HG02870 (cell line): ENCODE measurements around the gene C2CD2.
"Not testable (repeated sequence)": the region's sequence is repeated elsewhere in the genome, so short reads cannot be mapped to it uniquely, and the experiment has no call there.

ENCODE experiments used
- ATAC-seq: cut with Tn5 transposase; IDR thresholded peaks from one replicate; pipeline ENCODE4 v1.9.1; 2021; ENCODE audit warnings: mild to moderate bottlenecking, moderate library complexity; ENCODE audit not compliant: unreplicated experiment

C2CD2 gene

DNA sequence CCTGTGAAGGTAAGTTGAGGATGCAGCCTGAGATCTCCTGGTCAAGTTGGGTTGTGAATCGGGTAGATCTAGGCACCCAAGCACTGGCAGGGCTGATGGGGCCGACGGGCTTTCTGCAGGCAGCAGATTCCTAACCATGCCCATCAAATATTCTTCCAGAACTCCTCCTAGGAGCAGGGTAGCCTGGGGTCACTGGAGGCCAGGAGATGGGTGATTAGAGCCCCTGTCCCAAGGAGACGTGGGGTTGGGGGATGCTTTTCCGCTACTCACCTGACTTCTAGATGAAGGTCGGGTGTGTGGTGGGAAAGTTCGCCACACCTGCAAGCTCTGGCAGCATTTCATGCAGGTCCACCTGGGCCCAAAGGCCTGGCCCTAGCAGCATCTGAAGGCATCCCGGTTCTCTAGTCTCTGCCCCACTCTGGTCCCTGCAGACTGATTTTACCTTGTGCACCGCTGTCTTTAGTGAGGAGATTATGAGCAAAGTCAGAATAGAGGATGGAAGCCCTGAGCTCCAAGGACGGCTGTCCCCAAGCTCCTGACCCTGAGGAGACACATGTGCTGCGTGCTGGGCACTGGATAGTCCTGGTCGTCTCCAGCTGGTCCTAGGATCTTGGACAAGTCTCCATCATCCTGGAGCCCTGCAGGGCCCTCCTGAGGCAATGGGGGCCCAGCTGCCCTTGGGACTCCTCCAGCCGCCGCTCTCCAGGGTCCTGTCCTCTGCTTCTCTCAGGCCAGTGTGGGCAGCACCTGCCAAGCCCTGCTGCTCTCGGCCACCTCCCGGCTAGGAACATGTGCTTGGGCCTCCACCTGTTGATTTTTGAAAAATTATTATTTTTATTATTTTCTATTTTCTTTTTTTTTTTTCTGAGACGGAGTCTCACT, 21.8 kb upstream of the C2CD2 start:
- no peak for ATAC-seq

DNA sequence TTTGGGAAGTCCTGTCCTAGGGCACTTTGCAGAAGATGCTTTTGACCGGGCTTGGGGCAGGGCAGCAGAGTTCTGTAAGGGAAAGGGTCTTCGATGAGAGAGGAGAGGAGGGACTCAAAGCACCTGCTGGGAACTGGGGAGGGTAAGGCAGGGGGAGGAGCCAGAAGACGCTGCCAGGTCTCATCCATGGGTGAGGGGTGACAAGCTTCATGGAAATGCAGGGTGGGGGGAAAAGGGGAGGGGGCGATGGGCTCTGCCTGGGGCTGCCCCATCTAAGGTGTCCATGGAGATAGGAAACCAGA, 20.9 kb upstream of the C2CD2 start:
- no peak for ATAC-seq

DNA sequence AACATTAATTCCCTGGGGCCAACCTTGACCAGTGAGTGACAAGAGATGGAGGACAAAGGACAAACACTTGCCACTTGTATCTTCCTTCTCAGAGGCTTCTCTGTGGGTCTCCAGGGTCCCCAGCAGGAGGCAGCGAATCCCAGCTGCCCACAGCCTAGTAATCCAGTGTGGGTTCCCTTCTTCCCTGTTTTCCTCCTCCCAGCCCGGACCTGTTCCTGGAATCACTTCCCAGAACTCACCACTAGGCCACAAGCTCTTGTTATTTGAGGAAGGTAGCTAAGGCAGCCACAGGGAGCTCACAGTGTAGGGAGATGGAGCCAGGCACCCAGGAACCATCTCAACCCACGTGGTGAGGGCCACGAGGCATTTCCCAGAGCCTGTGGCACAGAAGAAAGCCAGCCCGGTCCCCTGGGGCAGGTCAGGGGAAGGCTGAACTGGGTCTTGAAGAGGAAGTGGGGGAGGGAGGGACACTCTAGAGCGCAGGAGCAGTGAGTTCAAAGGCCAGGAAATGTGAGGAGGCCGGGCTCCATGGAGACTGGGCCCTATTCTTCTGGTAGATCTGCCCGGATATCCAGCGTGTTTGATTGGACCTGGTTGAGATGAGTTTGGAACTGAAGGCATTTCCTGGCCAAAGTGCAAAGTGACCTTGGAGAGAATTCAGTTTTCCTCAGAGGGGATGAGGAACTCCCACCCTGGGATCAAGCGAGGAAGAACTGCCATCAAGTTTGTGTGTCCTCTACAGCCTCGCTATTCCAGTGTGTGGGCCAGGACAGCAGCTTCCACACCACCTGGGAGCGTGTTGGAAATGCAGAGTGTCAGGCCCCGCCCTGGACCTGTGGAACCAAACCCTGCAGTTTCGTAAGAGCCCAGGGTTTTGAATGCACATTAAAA, 20.3 kb upstream of the C2CD2 start:
- ATAC-seq = no peak

DNA sequence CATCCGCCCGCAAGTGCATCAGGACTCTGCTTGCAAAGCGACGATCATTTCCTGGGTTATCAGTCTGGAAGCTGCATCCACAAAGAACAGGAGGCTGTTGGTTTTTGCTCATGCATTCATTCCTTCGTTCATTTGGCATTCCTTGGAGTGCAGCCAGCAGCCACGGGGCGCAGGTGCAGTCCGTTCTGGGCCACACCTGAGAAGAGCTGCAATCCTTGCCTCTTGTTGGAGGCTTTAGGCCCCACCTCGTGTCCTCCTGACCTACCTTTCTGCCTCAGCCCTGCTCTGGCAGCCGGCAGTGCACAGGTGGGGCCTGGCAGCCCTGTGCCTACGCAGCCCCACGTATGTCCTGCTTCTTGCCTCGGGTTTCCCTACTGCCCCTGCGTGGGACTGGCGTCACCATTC, 19.6 kb upstream of the C2CD2 start:
- no peak for ATAC-seq

DNA sequence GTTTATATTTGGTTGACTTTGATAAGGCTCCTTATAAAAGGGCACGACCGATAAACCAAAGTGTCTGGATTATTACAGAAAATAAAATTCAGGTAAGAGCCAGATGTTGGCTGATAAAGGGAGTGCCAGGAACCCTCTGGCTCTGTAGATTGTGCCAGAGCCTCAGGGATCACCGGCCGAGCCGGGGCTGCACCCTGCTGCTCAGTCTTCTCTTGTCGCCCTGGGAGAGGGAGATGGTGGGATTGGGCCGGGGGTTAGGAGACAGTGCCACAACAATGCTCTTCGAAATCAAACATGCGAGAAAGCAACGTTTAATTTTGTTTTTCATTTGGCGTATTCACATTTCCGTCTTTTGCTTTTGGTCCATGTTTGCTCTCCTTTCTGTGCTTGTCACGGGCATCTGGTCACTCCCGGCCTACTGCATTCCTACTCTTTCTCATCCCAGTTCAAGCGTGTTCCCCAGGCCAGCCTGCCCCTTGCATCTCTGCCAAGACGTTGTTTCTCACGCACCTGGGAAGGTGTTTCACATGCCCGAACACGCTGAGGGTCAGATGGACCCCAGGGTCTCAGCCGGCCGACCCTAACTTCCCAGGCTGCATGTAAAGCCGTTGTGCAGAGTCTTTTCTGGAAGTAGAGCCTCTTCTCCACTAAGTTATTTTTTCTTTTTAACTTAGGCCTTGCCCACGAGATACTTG, 18.8 kb upstream of the C2CD2 start:
- ATAC-seq = no peak

DNA sequence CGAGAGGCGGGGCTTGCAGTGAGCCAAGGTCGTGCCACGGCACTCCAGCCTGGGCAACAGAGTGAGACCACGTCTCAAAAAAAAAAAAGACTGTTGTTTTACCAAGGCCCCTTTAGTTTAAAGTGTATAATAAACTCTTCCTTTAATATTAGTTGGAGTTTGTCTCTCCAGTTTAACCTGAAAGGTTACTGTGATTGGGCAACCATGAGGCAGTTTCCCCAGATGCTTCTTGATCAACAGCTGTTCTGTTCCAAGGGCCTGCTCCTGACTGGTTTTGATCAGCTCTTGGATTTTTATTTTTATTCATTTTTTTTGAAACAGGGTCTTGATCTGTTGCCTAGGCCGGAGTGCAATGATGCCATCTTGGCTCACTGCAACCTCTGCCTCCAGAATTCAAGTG, 18.1 kb upstream of the C2CD2 start:
- no peak for ATAC-seq

DNA sequence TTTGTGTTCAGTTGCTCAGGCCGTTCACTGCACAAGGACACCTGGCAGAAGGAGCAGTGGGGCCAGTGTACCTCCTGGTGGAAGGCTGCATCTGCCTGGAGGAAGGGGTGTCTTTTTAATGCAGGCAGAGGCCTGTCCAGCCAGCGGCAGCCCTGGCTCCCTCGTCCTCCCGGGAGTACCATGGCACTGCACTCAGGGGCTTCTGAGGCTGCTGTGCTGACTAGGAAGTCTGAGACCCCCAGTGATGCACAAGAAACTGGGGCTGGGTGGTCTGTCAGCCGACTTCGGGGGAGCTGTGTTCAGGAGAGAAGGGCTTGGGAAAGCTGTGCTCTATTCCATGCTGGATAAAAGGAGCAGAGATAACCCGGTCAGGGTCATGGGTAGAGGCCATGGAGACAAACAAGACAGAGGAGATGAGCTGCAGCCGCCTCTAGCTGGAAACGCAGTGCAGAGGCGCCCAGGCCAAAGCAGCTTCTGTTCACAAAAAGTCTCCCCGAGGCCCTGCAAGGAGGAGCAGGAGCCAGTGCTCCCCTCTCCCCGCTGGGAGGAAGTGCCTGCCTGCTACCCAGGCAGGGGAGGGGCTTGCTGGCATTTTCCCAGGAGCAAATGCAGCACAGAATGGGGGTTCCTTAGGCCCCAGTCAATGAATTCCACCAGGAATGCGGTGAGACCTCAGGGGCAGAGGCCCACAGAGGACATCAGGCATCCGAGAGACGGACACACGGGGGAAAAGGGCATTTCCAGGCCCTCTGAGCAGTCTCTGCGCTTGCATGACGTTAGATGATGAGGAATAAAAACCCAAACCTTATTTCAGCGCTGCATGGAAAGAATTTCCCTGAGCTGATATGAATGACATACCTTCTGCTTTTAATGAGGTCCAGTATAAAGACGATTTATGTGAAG, 17.2 kb upstream of the C2CD2 start:
- no peak for ATAC-seq

DNA sequence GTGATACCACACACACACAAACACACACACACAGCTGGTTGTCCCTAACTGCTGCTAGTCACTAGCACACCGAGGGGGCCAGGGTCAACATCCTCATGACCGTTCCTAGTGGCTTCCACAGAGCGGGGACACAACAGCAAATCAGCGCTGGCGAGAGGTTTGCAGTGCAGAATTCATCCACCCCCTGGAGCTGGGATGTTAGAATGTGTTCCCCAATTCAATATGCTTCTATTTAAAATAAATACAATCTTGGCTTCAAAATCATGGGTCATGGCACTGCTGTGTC, 16.2 kb upstream of the C2CD2 start:
- no peak for ATAC-seq

DNA sequence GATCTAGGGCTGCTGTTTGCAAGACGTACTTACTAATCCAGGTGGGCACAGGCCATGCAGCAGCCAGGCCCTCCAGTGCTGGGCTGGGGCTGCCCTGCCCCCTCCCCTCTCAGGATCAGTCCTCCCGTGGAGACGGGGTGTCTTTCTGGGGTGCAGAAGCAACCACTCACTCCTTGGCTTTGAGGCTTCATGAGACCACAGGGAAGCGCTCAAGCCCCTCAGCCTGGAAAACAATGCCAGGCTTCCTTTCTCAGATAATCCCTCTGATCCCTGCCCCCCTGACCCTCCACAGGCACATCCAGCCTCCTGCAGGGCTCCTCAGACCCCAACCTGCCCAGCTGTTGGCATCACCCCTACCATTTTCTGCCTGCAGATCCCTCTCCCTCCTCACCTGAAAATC, 13.9 kb upstream of the C2CD2 start:
- ATAC-seq = no peak

DNA sequence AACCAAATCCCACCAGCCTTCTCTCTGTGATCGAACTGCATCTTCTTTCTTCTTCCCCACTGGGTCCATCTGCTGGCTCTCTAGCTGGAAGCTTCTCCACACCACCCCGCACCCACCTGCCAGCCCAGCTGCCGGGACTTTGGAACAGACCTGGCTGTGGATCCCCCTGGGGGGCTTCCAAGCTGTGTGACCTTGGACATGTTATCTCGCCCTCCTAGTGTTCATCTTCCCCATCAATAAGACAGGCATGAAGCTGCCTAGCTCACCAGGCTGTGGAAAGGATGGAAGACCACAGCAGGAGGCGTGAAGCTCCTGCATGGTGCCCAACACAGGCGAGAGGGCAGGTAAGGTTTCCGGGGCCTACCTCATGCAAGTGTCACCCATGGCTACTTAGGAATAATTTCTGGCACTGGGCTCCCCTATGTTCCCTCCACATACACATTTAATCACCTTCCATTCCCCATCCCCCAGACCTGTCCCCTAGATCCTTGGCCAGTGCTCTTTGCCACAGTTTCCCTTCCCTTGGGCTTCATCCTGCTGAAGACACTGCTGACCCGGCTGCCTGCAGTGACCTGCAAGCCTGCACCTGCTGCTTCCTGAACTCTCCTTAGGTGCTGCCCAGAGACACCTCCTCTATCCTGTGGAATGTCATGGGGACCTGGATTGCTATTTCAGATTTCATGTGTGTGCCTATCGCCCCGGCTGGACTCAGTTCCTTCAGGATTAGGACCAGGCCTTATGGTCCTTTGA, 13.2 kb upstream of the C2CD2 start:
- no peak for ATAC-seq

DNA sequence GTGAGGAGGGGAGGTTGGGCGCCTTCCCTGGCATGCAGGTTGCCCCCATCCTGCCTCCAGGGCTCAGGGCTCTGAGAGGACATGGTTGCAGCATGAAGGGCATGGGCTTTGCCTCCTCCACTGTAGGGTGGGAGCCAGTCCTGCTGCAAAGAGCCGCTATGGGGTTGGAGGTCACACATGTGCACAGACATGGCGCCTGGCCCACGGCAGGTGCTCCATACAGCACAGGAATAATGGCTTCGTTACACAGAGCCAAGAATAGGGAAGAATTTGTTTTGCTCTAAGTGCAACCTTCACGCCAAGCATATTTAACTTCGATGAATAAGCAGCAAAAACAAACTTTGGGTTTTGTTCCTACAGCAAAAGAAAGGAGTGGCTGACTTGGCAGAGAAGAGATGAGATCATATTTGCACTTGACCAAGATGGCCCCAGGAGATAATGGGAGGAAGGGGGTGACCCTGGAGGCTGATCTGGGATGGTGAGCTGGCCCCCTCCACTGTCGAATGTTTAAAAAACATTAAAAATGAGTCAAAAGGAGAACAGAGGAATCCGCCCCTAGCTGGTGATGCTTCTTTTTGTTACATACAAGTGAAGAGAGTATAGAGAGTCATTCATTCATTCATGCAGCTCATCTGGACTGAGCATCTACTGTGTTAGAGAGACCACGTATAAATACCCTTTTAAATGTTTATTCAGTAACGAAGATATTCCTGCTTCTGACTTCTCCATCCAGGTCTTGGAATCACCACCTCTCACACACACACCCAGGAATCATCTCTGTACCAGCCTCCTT, 12.4 kb upstream of the C2CD2 start:
- ATAC-seq = no peak

DNA sequence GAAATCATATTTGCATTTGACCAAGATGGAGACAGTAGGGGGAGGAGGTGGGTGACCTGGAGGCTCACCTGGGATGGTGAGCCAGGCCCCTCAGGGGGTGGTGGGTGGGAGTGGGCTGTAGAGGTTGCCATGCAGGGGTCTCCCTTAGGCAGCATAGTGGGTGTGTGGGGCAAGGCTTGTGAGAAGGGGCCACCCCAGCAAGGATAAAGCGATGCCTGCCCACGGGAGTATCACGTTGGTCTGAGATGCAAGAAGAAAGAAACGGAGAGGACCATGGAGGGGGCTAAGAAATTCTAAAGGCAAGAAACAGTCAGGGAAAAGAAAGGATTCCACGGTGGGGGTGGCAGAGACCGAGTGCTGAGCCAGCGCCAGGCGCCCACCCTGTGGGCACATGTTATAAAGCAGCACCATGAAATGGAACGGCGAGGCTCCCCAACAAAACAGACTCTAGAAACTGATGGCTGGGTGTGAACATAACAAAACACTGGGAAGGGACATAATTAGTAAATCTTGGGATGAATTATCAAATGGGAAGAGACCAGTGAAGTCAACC, 11.7 kb upstream of the C2CD2 start:
- no peak for ATAC-seq

DNA sequence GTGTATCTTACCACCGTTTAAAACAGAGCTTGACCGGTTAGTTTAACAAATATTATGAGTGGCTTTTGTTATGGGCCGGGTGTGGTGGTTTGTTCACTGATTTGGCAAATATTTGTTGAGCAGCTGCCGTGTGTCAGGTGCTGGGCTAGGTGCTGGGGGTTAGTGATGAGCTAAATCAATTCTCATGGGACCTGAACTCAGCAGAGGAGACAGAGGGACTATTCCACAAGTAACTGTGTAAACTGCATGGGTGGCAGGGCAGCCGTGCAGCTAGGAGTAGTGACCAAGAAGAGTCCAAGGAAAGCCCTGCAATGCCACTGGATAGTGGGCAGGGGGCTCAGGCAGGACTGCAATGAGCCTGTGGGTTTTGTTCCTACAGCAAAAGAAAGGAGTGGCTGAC, 11.2 kb upstream of the C2CD2 start:
- no peak for ATAC-seq

DNA sequence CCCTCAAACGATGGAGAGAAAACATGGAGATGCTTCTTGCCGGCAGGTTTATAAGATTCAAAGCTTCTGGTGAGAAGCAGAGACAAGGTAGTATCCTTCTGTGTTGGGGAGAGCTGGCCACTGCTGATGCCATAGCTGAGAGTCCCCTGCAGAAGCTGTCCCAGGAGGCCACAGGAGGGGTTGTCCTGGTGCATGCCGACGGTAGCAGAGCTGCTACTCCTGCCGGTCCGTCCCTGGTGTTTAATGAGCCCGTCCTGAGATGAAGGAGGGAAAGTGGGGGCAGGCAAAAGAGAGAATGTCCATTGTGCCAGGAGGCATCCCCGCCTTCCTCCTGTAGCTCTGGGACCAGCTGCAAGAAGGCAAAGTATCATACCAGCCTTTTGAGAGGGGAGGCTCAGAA, 10.4 kb upstream of the C2CD2 start:
- ATAC-seq = no peak

DNA sequence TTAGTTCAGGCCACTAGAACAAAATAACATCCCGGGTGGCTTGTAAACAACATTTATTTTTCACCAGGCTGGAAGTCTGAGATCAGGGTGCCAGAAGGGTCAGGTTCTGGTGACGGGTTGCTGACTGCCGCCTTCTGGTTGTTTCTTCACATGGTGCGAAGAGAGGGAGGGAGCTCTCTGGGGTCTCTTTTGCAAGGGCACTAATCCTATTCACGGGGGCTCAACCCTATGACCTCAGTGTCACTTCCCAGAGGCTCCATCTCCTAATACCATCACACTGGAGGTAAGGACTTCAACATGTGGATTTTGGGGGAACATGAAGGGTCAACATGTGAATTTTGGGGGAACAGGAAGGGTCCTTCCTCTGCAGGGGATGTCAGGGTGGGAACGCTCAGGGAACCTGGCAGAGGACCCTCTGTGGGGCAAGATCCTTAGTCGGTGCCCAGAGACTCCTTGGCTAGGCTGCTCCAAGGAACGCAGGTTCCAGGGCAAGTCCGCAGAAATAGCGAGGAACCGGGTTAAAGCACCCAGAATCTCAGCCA, 8.7 kb upstream of the C2CD2 start:
- ATAC-seq = no peak

DNA sequence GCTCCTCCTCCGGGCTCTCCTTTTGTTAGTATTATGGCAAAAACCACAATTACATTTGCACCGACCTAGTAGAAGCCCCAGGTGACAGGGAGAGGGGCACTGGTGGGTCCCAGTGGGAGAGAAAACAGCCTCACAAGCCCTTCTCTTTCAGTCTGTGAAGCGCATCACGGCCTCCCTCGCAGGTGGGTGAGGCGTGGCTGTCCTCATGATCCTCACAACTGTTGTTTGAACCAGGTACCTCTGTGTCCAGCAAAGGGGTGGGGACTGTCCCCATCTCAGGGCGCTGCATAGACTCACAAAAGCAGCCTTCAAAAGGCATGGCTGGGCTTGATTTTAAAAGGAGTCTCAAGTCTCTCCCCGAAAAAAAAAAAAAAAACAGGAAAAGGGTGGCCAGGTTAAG, 7.9 kb upstream of the C2CD2 start:
- no peak for ATAC-seq

DNA sequence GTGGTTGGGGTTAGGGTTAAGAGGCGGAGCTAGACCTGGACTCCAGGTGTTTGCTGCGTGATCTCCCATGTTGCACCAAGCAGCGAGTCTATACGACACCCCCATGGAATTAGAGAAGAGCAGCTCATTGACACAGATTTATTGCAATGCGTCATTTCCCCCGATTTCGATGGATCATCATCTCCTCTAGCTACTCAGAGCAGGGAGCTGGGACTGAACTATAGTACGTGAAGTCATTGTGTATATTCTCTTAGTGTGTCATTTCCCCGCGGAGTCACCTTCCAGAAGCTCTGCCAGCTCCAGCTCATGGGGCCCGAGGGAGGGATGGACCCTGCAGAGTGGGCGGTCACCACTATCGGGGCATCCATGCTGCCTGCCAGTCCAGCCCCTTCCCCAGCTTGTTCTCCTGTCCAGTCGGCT, 7.5 kb upstream of the C2CD2 start:
- ATAC-seq = no peak

DNA sequence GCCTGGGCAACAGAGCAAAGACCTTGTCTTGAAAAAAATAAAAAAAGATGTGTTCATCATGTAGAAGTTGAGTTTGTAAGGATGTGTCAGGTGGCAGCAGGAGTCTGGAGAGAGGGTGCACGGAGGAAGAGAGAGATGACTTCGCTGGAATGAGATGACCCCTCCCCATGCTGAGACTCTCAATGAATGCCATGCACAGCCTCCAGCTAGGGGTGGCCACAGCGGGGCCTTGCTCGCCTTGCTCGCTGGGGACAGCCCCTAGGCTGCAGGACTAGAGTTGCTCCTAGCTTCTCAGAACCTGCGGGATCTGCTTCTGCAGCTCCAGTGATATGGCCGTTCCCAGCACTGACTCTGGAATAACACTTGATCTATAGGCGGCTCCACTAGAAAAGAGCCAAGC, 6.6 kb upstream of the C2CD2 start:
- ATAC-seq = no peak

DNA sequence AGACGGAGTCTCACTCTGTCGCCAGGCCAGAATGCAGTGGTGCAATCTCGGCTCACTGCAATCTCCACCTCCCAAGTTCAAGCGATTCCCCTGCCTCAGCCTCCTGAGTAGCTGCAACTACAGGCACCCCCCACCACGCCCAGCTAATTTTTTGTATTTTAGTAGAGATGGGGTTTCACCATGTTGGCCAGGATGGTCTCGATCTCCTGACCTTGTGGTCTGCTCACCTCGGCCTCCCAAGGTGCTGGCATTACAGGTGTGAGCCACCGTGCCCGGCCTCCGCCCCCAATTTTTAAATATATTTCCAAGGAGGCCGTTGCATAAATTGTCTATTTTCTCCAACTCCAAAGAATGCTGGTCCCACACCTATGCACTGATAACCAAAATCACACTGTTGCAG, 5.9 kb upstream of the C2CD2 start:
- ATAC-seq = not testable (repeated sequence)
